GM12864 (cell line): ENCODE data around the gene AIMP1.

Experiments
- DNase-seq: peaks from one replicate; pipeline ENCODE4 v3.0.0-alpha.2; 2011; ENCODE audit warnings: low read depth
- H3K4me3 ChIP-seq: 2 replicates; pipeline ENCODE4 v1.5.1; 2011; ENCODE audit warnings: mild to moderate bottlenecking, low read depth, low read length, control low read depth
- TF ChIP-seq, protein P1 (sequence below): IDR thresholded peaks from 2 replicates; pipeline ENCODE4 v1.5.1; 2011; ENCODE audit warnings: low read depth, mild to moderate bottlenecking, moderate library complexity, low read length, control low read depth, inconsistent platforms; ENCODE audit errors: missing control alignments

AIMP1 gene

GRCh38 chr4:106315968-106316772 is at the start of gene AIMP1, which contains the start of gene TBCK:
Gene AIMP1, plus strand, starts transcription at chr4:106316550. Its CDS starts 8,460 bp downstream, at chr4:106325010.
Gene TBCK, minus strand, starts transcription at chr4:106316209. Its CDS starts 7,249 bp downstream, at chr4:106308960.
- TF ChIP-seq, protein P1, sequence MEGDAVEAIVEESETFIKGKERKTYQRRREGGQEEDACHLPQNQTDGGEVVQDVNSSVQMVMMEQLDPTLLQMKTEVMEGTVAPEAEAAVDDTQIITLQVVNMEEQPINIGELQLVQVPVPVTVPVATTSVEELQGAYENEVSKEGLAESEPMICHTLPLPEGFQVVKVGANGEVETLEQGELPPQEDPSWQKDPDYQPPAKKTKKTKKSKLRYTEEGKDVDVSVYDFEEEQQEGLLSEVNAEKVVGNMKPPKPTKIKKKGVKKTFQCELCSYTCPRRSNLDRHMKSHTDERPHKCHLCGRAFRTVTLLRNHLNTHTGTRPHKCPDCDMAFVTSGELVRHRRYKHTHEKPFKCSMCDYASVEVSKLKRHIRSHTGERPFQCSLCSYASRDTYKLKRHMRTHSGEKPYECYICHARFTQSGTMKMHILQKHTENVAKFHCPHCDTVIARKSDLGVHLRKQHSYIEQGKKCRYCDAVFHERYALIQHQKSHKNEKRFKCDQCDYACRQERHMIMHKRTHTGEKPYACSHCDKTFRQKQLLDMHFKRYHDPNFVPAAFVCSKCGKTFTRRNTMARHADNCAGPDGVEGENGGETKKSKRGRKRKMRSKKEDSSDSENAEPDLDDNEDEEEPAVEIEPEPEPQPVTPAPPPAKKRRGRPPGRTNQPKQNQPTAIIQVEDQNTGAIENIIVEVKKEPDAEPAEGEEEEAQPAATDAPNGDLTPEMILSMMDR = no peak
- peak within 1 kb of the TSS; percentile 68 for H3K4me3 ChIP-seq
- DNase-seq = peak; percentile 80

- TF ChIP-seq, protein P1 = no peak
- H3K4me3 ChIP-seq = no peak overlapping the region
- DNase-seq = no peak
These were observed 47.6 kb upstream of the AIMP1 start for GRCh38 chr4:106268786-106269185.

DNA sequence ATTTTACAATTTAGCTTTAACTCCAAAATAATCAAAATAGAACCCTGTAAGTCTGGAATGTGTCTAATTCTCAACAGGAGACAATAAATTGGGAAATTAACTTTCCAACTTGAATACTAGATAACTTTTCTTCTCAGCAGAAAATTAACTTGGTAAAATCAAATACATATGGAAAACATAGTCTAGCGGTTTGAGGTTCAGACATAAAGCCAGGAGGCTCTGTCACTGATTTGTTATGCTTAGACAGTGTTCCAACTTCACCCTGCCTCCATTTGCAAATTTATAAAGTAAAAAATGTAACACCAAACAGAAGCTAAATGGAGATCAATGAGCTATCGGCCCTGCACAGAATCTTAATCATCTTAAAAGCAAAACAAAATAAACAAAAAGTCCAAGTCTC is 46.6 kb upstream of the AIMP1 start:
- DNase-seq = no peak
- TF ChIP-seq, protein P1 = no peak

DNA sequence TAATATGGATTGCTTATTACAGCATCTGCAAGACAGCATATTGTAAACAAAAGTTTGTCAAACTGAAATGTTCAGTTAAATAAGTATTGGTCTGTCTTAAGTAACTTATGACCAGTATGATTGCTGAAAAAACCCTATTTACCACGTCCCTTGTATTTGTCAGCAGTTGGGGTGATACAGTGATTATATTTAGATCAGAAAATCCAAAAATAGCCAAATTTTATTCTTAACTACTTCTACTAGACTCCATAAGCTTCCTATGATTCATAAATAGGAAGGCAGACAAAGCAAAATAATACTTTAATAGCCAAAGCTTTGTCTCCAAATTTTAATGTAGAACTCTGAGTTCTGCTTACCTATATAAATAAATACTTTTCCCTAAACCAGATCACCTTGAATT is 45.6 kb upstream of the AIMP1 start:
- H3K4me3 ChIP-seq = no peak overlapping the region
- no peak for DNase-seq
- TF ChIP-seq, protein P1 = no peak

More for the DNA sequence above, 46.6 kb upstream of the AIMP1 start:
- H3K4me3 ChIP-seq = no peak overlapping the region

DNA sequence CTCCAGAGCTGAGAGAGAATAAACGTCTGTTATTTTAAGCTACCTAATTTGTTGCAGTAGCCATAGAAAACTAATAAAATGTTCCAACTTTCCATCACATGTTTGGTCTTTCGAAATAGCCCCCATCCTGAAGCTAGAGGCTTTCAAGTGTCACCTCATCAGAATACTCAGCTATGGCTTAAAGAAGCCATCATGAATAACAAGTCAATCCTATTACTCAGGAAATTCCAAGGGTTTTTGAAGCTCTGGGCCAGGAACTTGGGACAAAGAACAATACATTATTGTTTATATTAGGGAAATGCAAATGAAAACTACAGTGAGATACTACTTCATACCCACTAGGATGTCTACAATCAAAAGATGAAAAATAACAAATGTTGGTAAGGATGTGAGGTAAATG is 42.5 kb upstream of the AIMP1 start:
- DNase-seq = no peak
- no peak overlapping the region for H3K4me3 ChIP-seq
- TF ChIP-seq, protein P1 = no peak

DNA sequence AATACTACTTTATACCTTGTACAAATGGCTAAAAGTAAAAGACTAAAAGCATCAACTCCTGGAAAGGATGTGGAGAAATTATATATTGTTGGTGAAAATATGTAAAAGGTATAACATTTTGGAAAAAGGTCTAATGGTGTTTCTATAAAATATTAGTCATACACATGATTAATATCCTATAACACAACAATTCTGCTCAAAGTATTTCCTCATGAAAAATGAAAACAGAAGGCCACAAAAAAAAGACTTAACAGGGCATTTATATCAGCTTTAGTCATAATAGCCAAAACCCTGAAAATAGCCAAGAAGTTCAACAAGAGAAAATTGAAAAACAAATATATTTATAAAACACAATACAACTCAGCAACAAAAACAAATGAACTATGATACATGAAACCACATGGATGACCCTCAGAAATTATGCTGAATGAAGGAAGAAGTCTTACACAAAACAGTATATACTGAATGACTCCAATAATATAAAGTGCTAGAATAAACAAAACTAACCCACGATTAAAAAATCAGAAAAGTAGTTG is 39.1 kb upstream of the AIMP1 start:
- TF ChIP-seq, protein P1 = no peak
- no peak for DNase-seq
- no peak overlapping the region for H3K4me3 ChIP-seq
